ENCODE results near the gene TMEM266.

DNA sequence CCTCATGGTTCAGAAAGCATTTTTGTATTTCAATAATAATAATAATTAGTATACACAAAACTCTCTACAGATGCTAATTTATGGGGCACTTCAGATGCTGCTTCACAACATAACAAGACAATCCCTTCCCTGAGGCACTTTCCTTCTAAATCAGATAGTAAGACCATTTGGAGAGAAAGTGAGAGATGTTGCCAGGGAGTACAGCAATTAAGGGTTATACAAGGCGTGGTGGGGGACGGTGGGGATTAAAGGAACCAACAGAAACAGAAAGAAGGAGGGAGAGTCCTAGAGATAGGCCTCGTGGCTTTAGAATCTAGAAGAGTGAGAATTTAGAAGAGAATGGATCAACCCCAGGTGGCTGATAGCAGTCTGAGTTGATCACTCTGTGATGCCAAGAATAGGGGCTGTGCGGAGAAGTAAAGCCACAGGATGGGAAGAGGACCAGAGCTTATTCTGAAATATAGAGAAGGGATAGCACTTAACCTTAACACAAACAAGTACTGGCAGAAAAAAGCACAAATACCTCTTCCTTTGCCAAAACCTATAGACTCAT lies 174.6 kb downstream of the TMEM266 start:
- TF ChIP-seq ZNF274 (IDR thresholded peaks at IDR 0.05; ENCODE audit: low read depth, low read length) = no peak
- TF ChIP-seq SUZ12 (IDR thresholded peaks at IDR 0.05; ENCODE audit: extremely low read depth, insufficient read depth, insufficient read length) = no peak
- no peak for TF ChIP-seq YY1 (IDR thresholded peaks at IDR 0.05; ENCODE audit: insufficient read depth, insufficient read length)
